GM23248 (cell line): ENCODE measurements around the gene ACIN1. TPM values are rescaled to one million over a fixed set of nuclear protein-coding genes. Genes with fewer than 3 reads are reported as not detected.
"Not testable (repeated sequence)": the region's sequence is repeated elsewhere in the genome, so short reads cannot be mapped to it uniquely, and the experiment has no call there.

ENCODE experiments used
- DNase-seq: peaks from one replicate; pipeline ENCODE4 v3.0.0-alpha.2; 2015
- H2AFZ ChIP-seq: fragments of 200-600 bp; sonication (generic); 2 replicates; pipeline ENCODE4 v1.6.1; 2016; ENCODE audit warnings: antibody characterized with exemption
- H3F3A ChIP-seq: fragments of 200-600 bp; sonication (generic); 2 replicates; pipeline ENCODE4 v1.6.1; 2016; ENCODE audit warnings: mild to moderate bottlenecking, antibody characterized with exemption, mixed run types; ENCODE audit not compliant: insufficient read depth
- H3K27ac ChIP-seq: fragments of 200-600 bp; sonication (generic); 2 replicates; pipeline ENCODE4 v1.5.1; 2016; ENCODE audit warnings: mild to moderate bottlenecking
- H3K27me3 ChIP-seq: fragments of 200-600 bp; sonication (generic); replicated peaks from 2 replicates; pipeline ENCODE4 v1.6.1; 2016; ENCODE audit warnings: mild to moderate bottlenecking; ENCODE audit not compliant: insufficient read depth
- H3K36me3 ChIP-seq: fragments of 200-600 bp; sonication (generic); 2 replicates; pipeline ENCODE4 v1.6.1; 2016; ENCODE audit warnings: low read depth, mild to moderate bottlenecking
- H3K4me1 ChIP-seq: fragments of 200-600 bp; sonication (generic); 2 replicates; pipeline ENCODE4 v1.6.1; 2016; ENCODE audit warnings: mild to moderate bottlenecking; ENCODE audit not compliant: insufficient read depth
- H3K4me2 ChIP-seq: fragments of 200-600 bp; sonication (generic); one replicate; pipeline ENCODE4 v1.6.1; 2016; ENCODE audit warnings: mild to moderate bottlenecking; ENCODE audit not compliant: unreplicated experiment
- H3K4me3 ChIP-seq: fragments of 200-600 bp; sonication (generic); 2 replicates; pipeline ENCODE4 v1.5.1; 2016; ENCODE audit warnings: mild to moderate bottlenecking
- H3K79me2 ChIP-seq: fragments of 200-600 bp; sonication (generic); 2 replicates; pipeline ENCODE4 v1.6.1; 2016; ENCODE audit warnings: mild to moderate bottlenecking; ENCODE audit not compliant: insufficient read depth
- H3K9ac ChIP-seq: fragments of 200-600 bp; sonication (generic); 2 replicates; pipeline ENCODE4 v1.6.1; 2016; ENCODE audit warnings: mild to moderate bottlenecking
- H3K9me2 ChIP-seq: fragments of 200-600 bp; sonication (generic); 2 replicates; pipeline ENCODE4 v1.6.1; 2016; ENCODE audit warnings: mixed run types, mild to moderate bottlenecking, moderate library complexity; ENCODE audit not compliant: insufficient read depth
- H3K9me3 ChIP-seq: fragments of 200-600 bp; sonication (generic); one replicate; pipeline ENCODE4 v1.6.1; 2017; ENCODE audit warnings: low read depth
- H4K20me1 ChIP-seq: fragments of 200-600 bp; sonication (generic); 2 replicates; pipeline ENCODE4 v1.6.0; 2016; ENCODE audit not compliant: insufficient read depth
- EZH2 ChIP-seq: fragments of 200-600 bp; sonication (generic); IDR thresholded peaks from 2 replicates; pipeline ENCODE4 v1.6.1; 2018; ENCODE audit warnings: antibody characterized with exemption, mild to moderate bottlenecking; ENCODE audit not compliant: insufficient read depth, poor library complexity, severe bottlenecking
- EZH2phosphoT487 ChIP-seq: fragments of 200-600 bp; sonication (generic); IDR thresholded peaks from 2 replicates; pipeline ENCODE4 v1.6.1; 2018; ENCODE audit warnings: antibody characterized with exemption, moderate library complexity, mild to moderate bottlenecking, low read depth; ENCODE audit not compliant: insufficient read depth
- whole genome bisulfite sequencing, 2 experiments: methylation state at CpG; one replicate each; pipeline ENCODE4 v1.1.6; 2015 to 2017; ENCODE audit warnings: low lambda C conversion rate in 2 of 2, low coverage in 1 of 2; ENCODE audit errors: missing lambda C conversion rate in 2 of 2; 5-methylcytosine and 5-hydroxymethylcytosine counted together
- in situ Hi-C: fragments of 300-500 bp; cut with MboI; formaldehyde crosslinking; loops from 2 replicates; pipeline ENCODE4 v1.15.0; 2020
- polyA plus RNA-seq: library from polyadenylated mRNA; unstranded; fragments of >200 nt; fragmentation: Nextera tagmentation; extraction: Ambion mirVana; gene quantifications from 2 replicates; pipeline ENCODE4 v1.2.1, GENCODE V29; 2016
- total RNA-seq: library from RNA; depleted of rRNA; stranded (reverse); fragments of >200 nt; shearing (Covaris generic); gene quantifications from 2 replicates; pipeline ENCODE4 v1.2.3, GENCODE V29; 2014

ACIN1 gene
- total and polyA plus RNA-seq, 2 experiments from 2014 or later, result 35.5 to 63.7 TPM

- H3K27me3 ChIP-seq, result no peaks in the 10 kb centered on the region
- peaks cover 9% of the 10 kb centered on the region for H3F3A ChIP-seq
- in situ Hi-C loops, result no loop called here
- H3K36me3 ChIP-seq, result no peaks in the 10 kb centered on the region
- no peak overlapping the region for H2AFZ ChIP-seq
- no peak for DNase-seq
- no peak overlapping the region for H3K4me2 ChIP-seq
- H3K9me3 ChIP-seq, result no peaks in the 10 kb centered on the region
- H3K9ac ChIP-seq, result no peak overlapping the region
- H3K4me3 ChIP-seq, result no peak overlapping the region
- no peak for TF ChIP-seq EZH2phosphoT487
- no peaks in the 10 kb centered on the region for H3K79me2 ChIP-seq
- peaks cover 30% of the 10 kb centered on the region for H3K4me1 ChIP-seq
- no peak overlapping the region for H3K27ac ChIP-seq
- no peaks in the 10 kb centered on the region for H3K9me2 ChIP-seq
- WGBS, 2 experiments, result 60 to 70% methylated on average over 5 of the region's 5 CpGs
- H4K20me1 ChIP-seq, result no peaks in the 10 kb centered on the region
Observed at GRCh38 chr14:23110579-23111365, 15.8 kb upstream of the ACIN1 start.

- peaks cover 9% of the 10 kb centered on the region for H3F3A ChIP-seq
- TF ChIP-seq EZH2, result no peak
- no peak for TF ChIP-seq EZH2phosphoT487
- no peaks in the 10 kb centered on the region for H3K9me3 ChIP-seq
- peaks cover 24% of the 10 kb centered on the region for H3K4me1 ChIP-seq
- H3K79me2 ChIP-seq, result no peaks in the 10 kb centered on the region
- H2AFZ ChIP-seq, result no peak overlapping the region
- H3K27ac ChIP-seq, result no peak overlapping the region
- no peak overlapping the region for H3K4me3 ChIP-seq
- no peaks in the 10 kb centered on the region for H3K9me2 ChIP-seq
- H3K4me2 ChIP-seq, result no peak overlapping the region
- no peak for DNase-seq
- H4K20me1 ChIP-seq, result no peaks in the 10 kb centered on the region
- in situ Hi-C loops, result no loop called here
- H3K27me3 ChIP-seq, result no peaks in the 10 kb centered on the region
- H3K36me3 ChIP-seq, result no peaks in the 10 kb centered on the region
- H3K9ac ChIP-seq, result no peak overlapping the region
- WGBS, 2 experiments, result 97 to 100% methylated on average over 1 of the region's 1 CpG
Observed at GRCh38 chr14:23109769-23110168, 14.8 kb upstream of the ACIN1 start.

- H3K9me3 ChIP-seq, H4K20me1 ChIP-seq, H2AFZ ChIP-seq, H3K27me3 ChIP-seq, H3K79me2 ChIP-seq, H3K9me2 ChIP-seq, H3K4me3 ChIP-seq, H3K27ac ChIP-seq, H3F3A ChIP-seq, H3K9ac ChIP-seq, H3K36me3 ChIP-seq, H3K4me2 ChIP-seq, in situ Hi-C loops, DNase-seq: not testable (repeated sequence)
- H3K4me1 ChIP-seq, result peaks cover 10% of the 10 kb centered on the region
- WGBS, 2 experiments, result 88 to 95% methylated on average over 12 to 24 of the region's 24 CpGs
Observed at GRCh38 chr14:23108169-23108568, 13.2 kb upstream of the ACIN1 start.

- H3K9me3 ChIP-seq, H3K4me2 ChIP-seq, in situ Hi-C loops, H3K79me2 ChIP-seq, H3K9me2 ChIP-seq, H3K4me3 ChIP-seq, H3K4me1 ChIP-seq, H3K36me3 ChIP-seq, H3F3A ChIP-seq, H4K20me1 ChIP-seq, H2AFZ ChIP-seq, H3K27me3 ChIP-seq, H3K27ac ChIP-seq, H3K9ac ChIP-seq, DNase-seq: not testable (repeated sequence)
- 65 to 87% methylated on average over 3 to 4 of the region's 5 CpGs for WGBS, 2 experiments
Observed at GRCh38 chr14:23107620-23108019, 12.7 kb upstream of the ACIN1 start.

- Histone ChIP-seq H3K4me2 (no peak overlapping the region), H3K9me2 (no peaks in the 10 kb centered on the region), H3K27me3 (no peaks in the 10 kb centered on the region), H3K9ac (no peak overlapping the region), H3K36me3 (no peaks in the 10 kb centered on the region), H3K27ac (no peak overlapping the region), H2AFZ (no peak overlapping the region), H3K79me2 (no peaks in the 10 kb centered on the region), H3F3A (no peaks in the 10 kb centered on the region; the same call in 1 of the 2 replicates), H3K4me3 (no peak overlapping the region), H4K20me1 (no peaks in the 10 kb centered on the region), H3K9me3 (no peaks in the 10 kb centered on the region), H3K4me1 (0 out of 2 replicates have a peak, but pooled peaks cover 4% of the 10 kb centered on the region)
- TF ChIP-seq EZH2 (no peak), EZH2phosphoT487 (no peak)
- no peak for DNase-seq
- in situ Hi-C loops, result no loop called here
Observed at GRCh38 chr14:23106747-23107045, 11.8 kb upstream of the ACIN1 start.
